HG02798 (cell line): ENCODE measurements around the gene NLGN1.

ENCODE experiments used
- ATAC-seq: cut with Tn5 transposase; IDR thresholded peaks from one replicate; pipeline ENCODE4 v1.9.1; 2021; ENCODE audit warnings: mild to moderate bottlenecking; ENCODE audit not compliant: unreplicated experiment, poor library complexity

Gene NLGN1

GRCh38 chr3:173938159-173938558, 540.6 kb downstream of the NLGN1 start:
- ATAC-seq: no peak

- no peak for ATAC-seq
Observed at GRCh38 chr3:173938616-173939015, 541.1 kb downstream of the NLGN1 start.

GRCh38 chr3:173939331-173939730, 541.8 kb downstream of the NLGN1 start:
- no peak for ATAC-seq

- ATAC-seq: no peak
Observed at GRCh38 chr3:173943264-173943663, 545.7 kb downstream of the NLGN1 start.

- ATAC-seq: no peak
Observed at GRCh38 chr3:173945170-173945569, 547.6 kb downstream of the NLGN1 start.

- no peak for ATAC-seq
Observed at GRCh38 chr3:173945806-173946205, 548.3 kb downstream of the NLGN1 start.

GRCh38 chr3:173954647-173955046, 557.1 kb downstream of the NLGN1 start:
- no peak for ATAC-seq

- ATAC-seq: no peak
Observed at GRCh38 chr3:173957646-173958045, 560.1 kb downstream of the NLGN1 start.

GRCh38 chr3:173958805-173959204, 561.3 kb downstream of the NLGN1 start:
- ATAC-seq: no peak

- ATAC-seq: no peak
Observed at GRCh38 chr3:173970281-173970680, 572.7 kb downstream of the NLGN1 start.

- ATAC-seq: no peak
Observed at GRCh38 chr3:173976281-173976680, 578.7 kb downstream of the NLGN1 start.

GRCh38 chr3:173977747-173978146, 580.2 kb downstream of the NLGN1 start:
- no peak for ATAC-seq

- no peak for ATAC-seq
Observed at GRCh38 chr3:173983343-173983742, 585.8 kb downstream of the NLGN1 start.

GRCh38 chr3:173986861-173987410, 589.4 kb downstream of the NLGN1 start:
- ATAC-seq: no peak

- no peak for ATAC-seq
Observed at GRCh38 chr3:173988909-173989308, 591.4 kb downstream of the NLGN1 start.

- no peak for ATAC-seq
Observed at GRCh38 chr3:173992416-173992815, 594.9 kb downstream of the NLGN1 start.

GRCh38 chr3:173993299-173993698, 595.8 kb downstream of the NLGN1 start:
- no peak for ATAC-seq

- no peak for ATAC-seq
Observed at GRCh38 chr3:174000675-174001074, 603.1 kb downstream of the NLGN1 start.

- ATAC-seq: no peak
Observed at GRCh38 chr3:174002543-174002942, 605.0 kb downstream of the NLGN1 start.

- no peak for ATAC-seq
Observed at GRCh38 chr3:174010907-174011306, 613.4 kb downstream of the NLGN1 start.

GRCh38 chr3:174016186-174016585, 618.6 kb downstream of the NLGN1 start:
- no peak for ATAC-seq

- ATAC-seq: no peak
Observed at GRCh38 chr3:174020156-174020555, 622.6 kb downstream of the NLGN1 start.

- no peak for ATAC-seq
Observed at GRCh38 chr3:174023421-174023820, 625.9 kb downstream of the NLGN1 start.
